ENCODE data around the gene PHOSPHO1.
A peak's percentile ranks its signal among the peaks of the same experiment; 100 is the strongest.
"Not testable (repeated sequence)": the region's sequence is repeated elsewhere in the genome, so short reads cannot be mapped to it uniquely, and the experiment has no call there.

Gene PHOSPHO1

DNA sequence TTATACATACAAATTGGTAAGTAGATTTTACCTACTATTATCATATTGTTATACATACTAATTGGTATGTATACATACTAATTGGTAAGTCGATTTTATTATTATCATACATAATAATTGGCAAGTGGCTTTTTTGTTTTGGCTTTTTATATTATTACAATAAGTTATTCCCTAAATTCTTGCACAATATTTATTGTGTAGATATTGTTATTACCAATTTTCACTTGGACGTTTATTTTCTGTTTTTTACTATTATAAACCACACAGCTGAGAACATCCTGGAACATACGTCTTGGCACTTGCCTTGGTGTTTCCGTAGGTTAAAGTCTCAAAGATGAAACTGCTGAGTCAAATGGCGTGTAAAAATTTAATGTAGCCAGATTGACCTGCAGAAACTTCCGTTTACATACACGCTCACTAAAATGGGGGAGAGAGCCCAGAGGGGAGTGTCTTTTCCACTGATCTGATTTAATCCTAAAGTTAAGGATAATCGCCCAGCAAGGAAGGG, 39.1 kb downstream of the PHOSPHO1 start:
- DNase-seq = no peak

DNA sequence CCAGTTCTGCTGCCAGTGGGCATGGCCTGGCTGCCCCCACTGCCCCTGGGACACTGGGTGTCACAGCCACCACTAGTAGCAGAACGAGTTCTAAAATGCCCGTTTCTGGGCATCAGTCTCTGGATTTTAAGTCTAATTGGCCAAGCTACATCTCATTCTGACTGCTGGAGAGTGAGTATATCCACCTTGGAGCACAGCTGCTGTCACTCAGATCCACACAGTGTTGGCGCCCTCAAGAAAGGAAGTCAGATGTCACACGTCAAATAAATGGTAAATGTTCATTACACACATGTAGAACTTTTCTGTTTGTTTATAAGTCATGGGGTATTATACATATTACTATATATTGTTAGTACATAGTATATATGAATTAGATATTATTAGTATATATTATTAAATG, 39.7 kb downstream of the PHOSPHO1 start:
- DNase-seq = no peak

DNA sequence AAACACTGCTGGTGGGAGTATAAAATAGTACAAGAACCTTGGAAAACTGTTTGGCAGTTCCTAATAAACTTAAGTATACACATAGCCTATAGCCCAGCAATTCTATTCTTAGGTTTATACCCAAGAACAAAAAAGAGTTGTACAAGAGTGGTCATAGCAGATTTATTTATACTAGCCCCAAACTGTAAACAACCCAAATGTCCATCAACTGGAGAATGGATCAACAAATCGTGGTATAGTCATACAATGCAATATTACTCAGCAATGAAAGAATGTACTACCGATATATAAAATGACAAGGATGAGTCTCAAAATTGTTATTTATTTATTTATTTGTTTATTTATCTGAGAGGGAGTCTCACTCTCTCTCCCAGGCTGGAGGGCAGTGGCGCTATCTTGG, 43.3 kb downstream of the PHOSPHO1 start:
- DNase-seq = no peak

DNA sequence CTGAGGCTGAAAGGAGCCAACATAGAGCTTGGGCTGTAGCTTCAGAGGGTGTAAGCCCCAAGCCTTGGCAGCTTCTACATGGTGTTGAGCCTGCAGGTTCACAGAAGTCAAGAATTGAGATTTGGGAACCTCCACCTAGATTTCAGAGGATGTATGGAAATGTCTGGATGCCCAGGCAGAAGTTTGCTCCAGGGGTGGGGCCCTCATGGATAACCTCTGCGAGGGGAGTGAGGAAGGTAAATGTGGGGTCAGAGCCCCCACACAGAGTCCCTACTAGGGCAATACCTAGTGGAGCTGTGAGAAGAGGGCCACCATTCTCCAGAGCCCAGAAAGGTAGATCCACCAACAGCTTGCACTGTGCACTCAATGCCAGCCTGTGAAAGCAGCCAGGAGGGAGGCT, 45.2 kb downstream of the PHOSPHO1 start:
- DNase-seq = not testable (repeated sequence)

DNA sequence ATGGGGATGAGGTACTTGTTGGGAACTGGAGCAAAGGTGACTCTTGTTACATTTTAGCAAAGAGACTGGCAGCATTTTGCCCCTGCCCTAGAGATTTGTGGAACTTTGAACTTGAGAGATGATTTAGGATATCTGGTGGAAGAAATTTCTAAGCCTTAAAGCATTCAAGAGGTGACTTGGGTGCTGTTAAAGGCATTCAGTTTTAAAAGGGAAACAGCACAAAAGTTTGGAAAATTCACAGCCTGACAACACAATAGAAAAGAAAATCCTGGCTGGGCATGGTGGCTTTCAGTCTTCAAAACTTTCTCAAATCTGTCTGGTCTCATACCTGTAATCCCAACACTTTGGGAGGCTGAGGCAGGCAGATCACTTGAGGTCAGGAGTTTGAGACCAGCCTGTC, 46.1 kb downstream of the PHOSPHO1 start:
- not testable (repeated sequence) for DNase-seq

DNA sequence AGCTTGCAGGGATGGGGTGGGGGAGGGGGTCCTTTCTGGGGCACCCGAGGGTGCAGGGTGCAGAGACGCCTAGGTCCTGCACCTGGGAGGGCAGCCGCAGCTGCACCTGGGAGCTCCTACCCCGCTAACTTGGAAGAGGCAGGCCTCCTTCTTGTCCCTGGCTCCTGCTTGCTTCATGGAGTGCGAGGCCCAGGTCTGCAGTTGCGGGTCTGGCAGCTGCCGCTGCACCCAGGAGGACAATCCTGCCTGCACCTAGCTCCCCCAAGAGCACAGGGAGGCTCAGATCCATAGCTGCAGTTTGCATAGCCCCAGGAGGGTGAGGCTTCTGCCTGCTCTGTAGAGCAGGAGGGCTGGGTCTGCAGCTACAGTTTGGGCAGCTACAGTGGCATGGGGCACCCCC, 46.8 kb downstream of the PHOSPHO1 start:
- no peak for DNase-seq

DNA sequence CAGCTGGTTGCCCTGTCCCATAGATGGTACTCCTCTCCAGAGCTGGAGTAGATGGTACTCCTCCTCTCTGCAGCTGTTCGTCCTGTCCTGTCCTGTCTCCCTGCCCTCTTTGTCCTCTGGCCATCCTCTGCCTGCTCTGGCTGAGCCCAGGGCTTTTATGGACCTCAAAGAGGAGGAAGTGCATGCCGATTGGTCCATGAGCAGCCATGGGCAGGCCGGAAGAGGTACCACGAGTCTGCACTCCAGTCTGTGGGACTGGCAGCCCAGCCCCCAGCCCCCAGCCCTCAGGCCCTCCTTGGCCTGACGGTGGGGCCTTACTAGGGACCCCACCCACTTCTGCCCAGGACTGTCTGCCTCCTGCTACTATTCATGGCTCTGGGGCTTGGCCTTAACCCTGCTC, 47.2 kb downstream of the PHOSPHO1 start:
- no peak for DNase-seq

DNA sequence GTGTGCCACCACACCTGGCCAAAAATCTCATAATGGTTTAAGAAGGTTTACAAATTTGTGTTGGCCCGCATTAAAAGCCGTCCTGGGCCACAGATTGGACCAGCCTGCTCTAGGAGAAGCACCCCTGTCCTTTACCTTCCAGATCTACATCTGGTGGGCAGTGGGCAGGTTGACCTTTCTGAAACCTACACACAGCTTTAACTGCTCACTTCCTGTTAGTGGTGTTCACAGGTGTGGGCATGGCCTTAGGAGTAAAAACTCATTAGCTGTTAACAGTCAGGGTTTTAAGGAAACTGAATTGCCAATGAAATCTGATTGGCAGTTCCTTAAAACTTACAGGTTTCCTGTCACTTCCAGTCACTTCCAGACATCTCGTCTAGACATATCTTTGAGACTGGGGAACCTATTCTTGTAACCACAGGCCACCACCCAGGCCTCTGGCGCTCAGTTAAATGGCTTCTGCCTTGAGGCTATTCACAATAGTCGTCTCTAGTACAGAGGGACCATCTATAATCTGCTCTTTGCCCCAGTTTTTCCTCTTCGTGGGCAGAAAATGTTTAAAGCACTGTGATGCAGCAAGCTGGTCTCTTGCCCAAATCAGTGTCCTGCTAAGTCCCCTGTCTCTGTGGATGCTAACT, 49.5 kb downstream of the PHOSPHO1 start:
- no peak for DNase-seq

DNA sequence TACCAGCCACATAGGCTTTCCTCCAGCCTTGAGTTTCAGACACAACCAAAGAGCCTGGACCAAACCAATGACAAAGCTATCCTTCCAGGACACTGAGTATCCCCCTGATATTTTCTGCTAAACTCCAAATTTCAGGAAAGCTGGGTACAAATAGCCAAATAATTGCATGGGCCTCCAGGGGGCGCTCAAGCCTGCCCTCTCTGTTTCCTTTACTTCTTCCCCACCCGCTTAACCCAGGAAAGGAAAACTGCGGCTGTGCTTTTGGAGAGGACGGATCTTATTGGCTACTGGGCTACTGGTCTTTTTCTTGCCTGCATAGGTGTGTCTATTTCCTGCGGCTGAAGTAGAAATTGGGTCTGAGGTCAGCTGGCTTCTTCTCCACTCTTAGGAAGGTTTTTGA, 50.3 kb downstream of the PHOSPHO1 start:
- peak; percentile 75 to 79 for DNase-seq

DNA sequence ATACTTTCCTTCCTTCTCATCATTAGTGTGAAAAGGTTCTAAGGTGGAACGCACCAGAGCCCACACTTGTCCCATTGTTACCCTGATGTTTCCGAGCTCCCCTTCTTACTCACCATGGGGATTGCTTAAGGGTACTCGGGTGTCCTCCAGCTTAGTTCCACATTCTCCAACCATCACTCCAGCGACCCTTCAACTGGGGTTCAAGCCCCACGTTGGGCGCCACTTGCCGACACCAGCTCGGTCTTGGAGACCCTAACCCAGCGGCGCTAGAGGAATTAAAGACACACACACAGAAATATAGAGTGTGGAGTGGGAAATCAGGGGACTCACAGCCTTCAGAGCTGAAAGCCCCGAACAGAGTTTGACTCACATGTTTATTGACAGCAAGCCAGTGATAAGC, 54.6 kb downstream of the PHOSPHO1 start:
- not testable (repeated sequence) for DNase-seq

Data from stimulated activated CD4-positive, alpha-beta T cell treated with anti-CD3 and anti-CD28 coated beads, Interleukin-2, amount 100 ng/mL, for 24 hours (primary cell).